Suppressor macrophage (primary cell): ENCODE data around the gene APOBR.
"Not testable (repeated sequence)": the region's sequence is repeated elsewhere in the genome, so short reads cannot be mapped to it uniquely, and the experiment has no call there.

Experiments
- DNase-seq, 4 experiments: peaks; one replicate each; pipeline ENCODE4 v3.0.0-alpha.2; 2020 to 2022

The APOBR gene

GRCh38 chr16:28499854-28500253, 5.4 kb downstream of the APOBR start:
- no peak for DNase-seq

GRCh38 chr16:28500476-28501180, 6.2 kb downstream of the APOBR start:
- DNase-seq: peak in 1 of 4 experiments; percentile 20

GRCh38 chr16:28501258-28502232, 7.1 kb downstream of the APOBR start:
- DNase-seq: no peak

GRCh38 chr16:28502290-28502689, 7.8 kb downstream of the APOBR start:
- DNase-seq: no peak

- DNase-seq: no peak
Measured at GRCh38 chr16:28503470-28504259, 9.2 kb downstream of the APOBR start.

GRCh38 chr16:28504707-28505404, 10.4 kb downstream of the APOBR start:
- no peak for DNase-seq

GRCh38 chr16:28505489-28506137, 11.2 kb downstream of the APOBR start:
- peak in 2 of 4 experiments; percentile 25 to 37 for DNase-seq

- no peak for DNase-seq
Measured at GRCh38 chr16:28511031-28511430, 16.6 kb downstream of the APOBR start.

GRCh38 chr16:28511801-28512789, 17.7 kb downstream of the APOBR start:
- DNase-seq: no peak

- DNase-seq: no peak
Measured at GRCh38 chr16:28513484-28514181, 19.2 kb downstream of the APOBR start.

GRCh38 chr16:28514246-28514645, 19.8 kb downstream of the APOBR start:
- no peak for DNase-seq

GRCh38 chr16:28520672-28521071, 26.2 kb downstream of the APOBR start:
- no peak for DNase-seq

GRCh38 chr16:28521436-28521835, 27.0 kb downstream of the APOBR start:
- no peak for DNase-seq

- DNase-seq: no peak
Measured at GRCh38 chr16:28522792-28523191, 28.3 kb downstream of the APOBR start.

- DNase-seq: peak in 3 of 4 experiments; percentile 31 to 59 (median 51)
Measured at GRCh38 chr16:28524681-28525171, 30.3 kb downstream of the APOBR start.

GRCh38 chr16:28526201-28527099, 32.0 kb downstream of the APOBR start:
- no peak for DNase-seq

- DNase-seq: not testable (repeated sequence)
Measured at GRCh38 chr16:28527100-28527785, 32.8 kb downstream of the APOBR start.

GRCh38 chr16:28527985-28528384, 33.5 kb downstream of the APOBR start:
- no peak for DNase-seq
